Fibroblast of the aortic adventitia (primary cell): ENCODE measurements around the gene ZNF581. TPM values are rescaled to one million over a fixed set of nuclear protein-coding genes. Genes with fewer than 3 reads are reported as not detected.

Experiments used
- DNase-seq: peaks from one replicate; pipeline ENCODE4 v3.0.0-alpha.2; 2010; ENCODE audit warnings: low read depth
- H3K4me3 ChIP-seq: 2 replicates; pipeline ENCODE4 v1.5.1; 2011; ENCODE audit warnings: low read depth, mild to moderate bottlenecking, control low read depth, low read length, moderate library complexity
- total RNA-seq: library from RNA; depleted of rRNA; stranded (reverse); fragments of >200 nt; gene quantifications from 2 replicates; pipeline ENCODE4 v1.2.3, GENCODE V29; 2012; ENCODE audit warnings: low replicate concordance
- TF ChIP-seq, protein P1 (sequence below): IDR thresholded peaks from 2 replicates; pipeline ENCODE4 v1.5.1; 2011; ENCODE audit warnings: mild to moderate bottlenecking, low read length, control low read depth, inconsistent platforms; ENCODE audit not compliant: insufficient read depth

ZNF581 gene
- total RNA-seq, 1 donor, result 13.9 TPM

DNA sequence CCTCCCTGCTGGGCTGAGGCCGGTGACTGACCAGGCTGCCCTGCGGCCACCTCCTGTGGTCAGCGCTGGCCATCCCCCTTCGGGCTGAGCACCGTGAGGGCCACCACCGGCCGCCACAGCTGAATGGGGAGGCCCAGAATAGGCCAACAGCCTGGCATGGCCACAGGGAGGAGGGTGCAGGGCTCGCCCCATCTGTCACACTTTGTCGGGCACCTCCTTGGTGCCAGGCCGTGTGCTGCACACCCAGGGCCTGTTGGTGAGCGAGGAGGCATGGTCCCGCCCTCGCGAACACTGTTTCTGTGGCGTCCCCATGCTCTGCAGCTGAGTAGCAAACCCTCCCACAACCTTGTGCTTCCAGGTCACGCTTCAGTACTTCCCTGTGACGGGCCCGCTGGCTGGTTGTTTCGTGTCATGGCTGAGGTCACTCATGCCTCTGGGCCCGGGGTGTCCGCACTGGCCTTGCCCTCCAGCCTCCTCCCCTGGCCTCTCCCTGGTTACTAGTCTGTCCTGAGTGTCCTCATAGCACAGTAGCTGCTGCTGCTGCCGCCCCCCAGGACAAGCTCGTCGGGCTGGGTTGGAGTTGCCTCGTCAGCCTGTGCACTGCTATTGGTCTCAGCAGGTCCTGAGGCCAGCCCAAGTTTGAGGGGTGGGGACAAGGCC, 46.8 kb downstream of the ZNF581 start:
- TF ChIP-seq, protein P1, sequence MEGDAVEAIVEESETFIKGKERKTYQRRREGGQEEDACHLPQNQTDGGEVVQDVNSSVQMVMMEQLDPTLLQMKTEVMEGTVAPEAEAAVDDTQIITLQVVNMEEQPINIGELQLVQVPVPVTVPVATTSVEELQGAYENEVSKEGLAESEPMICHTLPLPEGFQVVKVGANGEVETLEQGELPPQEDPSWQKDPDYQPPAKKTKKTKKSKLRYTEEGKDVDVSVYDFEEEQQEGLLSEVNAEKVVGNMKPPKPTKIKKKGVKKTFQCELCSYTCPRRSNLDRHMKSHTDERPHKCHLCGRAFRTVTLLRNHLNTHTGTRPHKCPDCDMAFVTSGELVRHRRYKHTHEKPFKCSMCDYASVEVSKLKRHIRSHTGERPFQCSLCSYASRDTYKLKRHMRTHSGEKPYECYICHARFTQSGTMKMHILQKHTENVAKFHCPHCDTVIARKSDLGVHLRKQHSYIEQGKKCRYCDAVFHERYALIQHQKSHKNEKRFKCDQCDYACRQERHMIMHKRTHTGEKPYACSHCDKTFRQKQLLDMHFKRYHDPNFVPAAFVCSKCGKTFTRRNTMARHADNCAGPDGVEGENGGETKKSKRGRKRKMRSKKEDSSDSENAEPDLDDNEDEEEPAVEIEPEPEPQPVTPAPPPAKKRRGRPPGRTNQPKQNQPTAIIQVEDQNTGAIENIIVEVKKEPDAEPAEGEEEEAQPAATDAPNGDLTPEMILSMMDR, result no peak
- no peak for DNase-seq
- H3K4me3 ChIP-seq, result no peak overlapping the region

DNA sequence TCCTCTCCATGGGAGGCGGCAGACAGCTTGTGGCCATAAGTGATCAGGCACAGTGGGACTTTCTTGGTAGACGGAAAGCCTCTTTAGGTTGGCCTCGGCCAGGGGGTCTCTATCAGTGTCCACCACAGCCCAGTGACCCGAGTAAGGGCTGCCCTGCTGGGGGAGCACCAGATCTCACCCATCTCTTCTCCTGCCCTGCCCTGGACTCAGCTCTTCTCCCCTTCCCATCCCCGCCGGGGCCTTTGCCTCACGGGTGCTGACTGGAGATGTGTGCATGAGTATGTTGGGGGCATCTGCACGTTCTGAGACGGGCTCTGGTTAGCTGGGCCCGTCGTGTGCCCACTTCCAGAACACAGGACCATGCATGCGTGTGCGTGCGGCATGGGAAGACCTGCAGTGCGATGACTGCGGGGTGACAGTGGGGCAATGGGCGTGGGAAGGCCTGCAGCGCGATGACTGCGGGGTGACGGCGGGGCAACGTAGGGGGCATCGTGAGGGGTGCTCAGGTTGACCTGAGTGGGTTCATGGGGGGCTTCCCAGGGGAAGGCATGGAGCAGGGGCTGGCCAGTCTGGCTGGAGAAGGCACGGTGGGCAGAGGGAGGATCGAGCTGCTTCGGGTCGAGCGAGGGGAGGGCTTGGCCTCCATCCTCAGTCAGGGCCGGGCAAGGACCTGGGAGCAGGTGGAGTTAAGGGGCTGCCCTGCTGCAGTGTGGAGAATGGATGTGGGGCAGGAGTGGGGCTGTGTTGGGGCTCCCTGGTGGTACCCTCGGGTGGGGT, 47.5 kb downstream of the ZNF581 start:
- TF ChIP-seq, protein P1, result no peak
- no peak overlapping the region for H3K4me3 ChIP-seq
- no peak for DNase-seq

DNA sequence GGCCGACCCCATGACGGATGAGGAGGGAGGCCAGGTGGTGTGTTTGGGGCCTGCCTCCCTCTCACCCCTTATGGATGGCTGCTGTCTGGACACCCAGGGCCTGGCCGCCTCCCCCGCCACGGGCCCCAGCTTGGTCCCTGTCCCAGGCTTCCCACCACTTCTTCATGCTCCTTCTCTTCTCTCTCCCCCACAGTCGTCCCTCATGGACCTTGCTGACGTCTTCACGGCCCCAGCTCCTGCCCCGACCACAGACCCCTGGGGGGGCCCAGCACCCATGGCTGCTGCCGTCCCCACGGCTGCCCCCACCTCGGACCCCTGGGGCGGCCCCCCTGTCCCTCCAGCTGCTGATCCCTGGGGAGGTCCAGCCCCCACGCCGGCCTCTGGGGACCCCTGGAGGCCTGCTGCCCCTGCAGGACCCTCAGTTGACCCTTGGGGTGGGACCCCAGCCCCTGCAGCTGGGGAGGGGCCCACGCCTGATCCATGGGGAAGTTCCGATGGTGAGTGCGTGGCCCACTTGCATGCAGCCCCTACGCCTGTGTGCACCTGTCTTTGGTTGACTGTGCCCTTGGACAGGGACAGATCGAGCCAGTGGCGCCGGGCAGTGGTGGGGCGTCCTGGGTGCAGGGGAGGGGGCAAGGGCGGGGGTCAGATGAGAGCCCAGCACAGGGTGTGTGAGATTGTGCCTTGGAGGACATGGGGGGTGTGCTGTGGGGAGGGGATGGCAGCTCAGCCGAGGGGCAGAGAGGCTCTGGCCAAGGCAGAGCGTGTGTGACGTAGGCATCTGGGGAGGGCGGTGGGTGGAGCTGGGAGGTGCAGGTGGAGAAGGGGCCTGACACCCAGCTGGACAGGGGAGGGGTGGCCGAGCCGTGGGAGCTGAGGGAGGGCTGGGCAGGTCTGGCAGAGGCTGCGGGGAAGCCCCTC, 48.4 kb downstream of the ZNF581 start:
- TF ChIP-seq, protein P1, result no peak
- H3K4me3 ChIP-seq, result no peak overlapping the region
- no peak for DNase-seq

DNA sequence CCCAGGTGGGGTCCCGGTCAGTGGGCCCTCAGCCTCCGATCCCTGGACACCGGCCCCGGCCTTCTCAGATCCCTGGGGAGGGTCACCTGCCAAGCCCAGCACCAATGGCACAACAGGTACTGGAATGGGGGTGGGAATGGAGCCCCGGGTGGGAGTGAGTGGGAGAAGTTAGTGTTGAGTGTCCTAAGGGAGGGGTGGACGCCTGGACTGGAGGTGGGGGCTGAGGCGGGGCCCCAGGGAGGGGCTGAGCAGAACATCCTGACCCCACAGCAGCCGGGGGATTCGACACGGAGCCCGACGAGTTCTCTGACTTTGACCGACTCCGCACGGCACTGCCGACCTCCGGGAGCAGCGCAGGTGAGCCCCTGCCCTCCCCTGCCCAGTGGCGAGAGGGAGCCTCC, 49.2 kb downstream of the ZNF581 start:
- H3K4me3 ChIP-seq, result no peak overlapping the region
- TF ChIP-seq, protein P1, result no peak
- DNase-seq, result no peak

DNA sequence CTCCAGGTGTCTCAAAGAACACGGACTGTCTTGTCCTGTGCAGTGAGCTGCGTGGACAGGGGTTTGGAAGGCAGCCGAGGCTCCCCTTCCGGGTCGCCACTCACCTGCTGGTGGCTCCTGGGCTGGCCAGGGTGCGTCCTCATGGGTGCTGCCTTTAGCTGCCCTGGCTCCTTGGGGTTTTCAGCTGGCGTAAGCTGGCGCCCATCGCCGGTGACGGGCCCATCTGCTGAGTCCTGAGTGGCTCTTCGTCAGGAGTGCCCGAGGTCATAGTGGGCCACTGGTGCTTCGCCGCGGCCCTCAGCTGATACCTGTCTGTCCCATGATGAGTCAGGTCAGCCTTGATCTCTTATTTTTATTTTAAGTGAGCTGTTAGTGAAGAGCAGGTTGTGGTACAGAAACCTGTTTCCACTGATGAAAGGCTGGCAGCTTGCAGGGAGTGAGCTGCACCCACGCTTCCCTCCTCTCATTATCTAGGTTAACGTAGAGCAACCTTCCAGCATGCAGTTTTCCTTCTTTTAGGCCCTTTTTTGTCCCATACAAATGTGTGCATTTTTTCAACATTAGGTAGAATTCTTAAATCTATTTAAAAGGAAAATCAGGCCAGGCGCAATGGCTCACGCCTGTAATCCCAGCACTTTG, 50.0 kb downstream of the ZNF581 start:
- TF ChIP-seq, protein P1, result no peak
- no peak for DNase-seq
- no peak overlapping the region for H3K4me3 ChIP-seq

DNA sequence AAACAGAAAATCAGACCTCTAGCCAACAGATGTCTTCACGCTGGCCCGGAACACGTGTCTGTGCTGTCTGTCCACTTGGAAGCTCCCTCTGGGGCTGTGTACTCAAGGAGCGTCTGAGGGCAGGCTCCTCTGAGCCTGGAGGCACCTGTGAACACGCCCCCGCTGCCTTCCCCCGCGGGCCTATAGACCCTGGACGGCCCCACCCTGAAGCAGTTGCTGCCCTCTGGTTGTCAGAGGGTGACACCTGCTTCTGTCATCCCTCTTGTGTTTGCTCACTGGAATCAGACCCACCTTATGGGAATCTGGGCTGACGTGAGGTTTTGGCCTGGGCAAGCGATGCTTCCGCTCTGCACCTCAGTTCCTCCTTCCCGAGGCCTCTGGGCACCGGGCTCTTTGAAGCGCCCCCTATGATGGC, 50.8 kb downstream of the ZNF581 start:
- TF ChIP-seq, protein P1, result no peak
- no peak overlapping the region for H3K4me3 ChIP-seq
- DNase-seq, result no peak
